Measurements from ENCODE around the gene NUCB1.

Gene NUCB1

GRCh38 chr19:48935864-48936263 lies 35.8 kb downstream of the NUCB1 start:
- no peak for DNase-seq (ENCODE audit: low read depth)

- DNase-seq (ENCODE audit: low read depth), result no peak
Observed at GRCh38 chr19:48938256-48938655, 38.1 kb downstream of the NUCB1 start.

GRCh38 chr19:48940902-48941301 lies 40.8 kb downstream of the NUCB1 start:
- DNase-seq (ENCODE audit: low read depth), result no peak

GRCh38 chr19:48943081-48943480 lies 43.0 kb downstream of the NUCB1 start:
- DNase-seq (ENCODE audit: low read depth), result no peak

- no peak for DNase-seq (ENCODE audit: low read depth)
Observed at GRCh38 chr19:48945415-48945814, 45.3 kb downstream of the NUCB1 start.

GRCh38 chr19:48945817-48946216 lies 45.7 kb downstream of the NUCB1 start:
- no peak for DNase-seq (ENCODE audit: low read depth)

GRCh38 chr19:48946463-48947257 lies 46.5 kb downstream of the NUCB1 start:
- DNase-seq (ENCODE audit: low read depth), result no peak

GRCh38 chr19:48947258-48947542 lies 47.1 kb downstream of the NUCB1 start:
- DNase-seq (ENCODE audit: low read depth), result no peak

GRCh38 chr19:48950159-48950558 lies 50.0 kb downstream of the NUCB1 start:
- no peak for DNase-seq (ENCODE audit: low read depth)

- no peak for DNase-seq (ENCODE audit: low read depth)
Observed at GRCh38 chr19:48950830-48951519, 50.9 kb downstream of the NUCB1 start.

- no peak for DNase-seq (ENCODE audit: low read depth)
Observed at GRCh38 chr19:48953141-48953540, 53.0 kb downstream of the NUCB1 start.

- no peak for DNase-seq (ENCODE audit: low read depth)
Observed at GRCh38 chr19:48953990-48954594, 54.0 kb downstream of the NUCB1 start.

GRCh38 chr19:48954595-48955307 lies 54.6 kb downstream of the NUCB1 start, which contains the start of gene BAX:
TSS of gene BAX (plus strand) at chr19:48954875. CDS start at chr19:48954929, 54 bp downstream.
- DNase-seq (ENCODE audit: low read depth), result peak; percentile 76

- DNase-seq (ENCODE audit: low read depth), result no peak
Observed at GRCh38 chr19:48955308-48955958, 55.3 kb downstream of the NUCB1 start.

GRCh38 chr19:48958006-48958405 lies 57.9 kb downstream of the NUCB1 start:
- no peak for DNase-seq (ENCODE audit: low read depth)

- no peak for DNase-seq (ENCODE audit: low read depth)
Observed at GRCh38 chr19:48959341-48960239, 59.5 kb downstream of the NUCB1 start.

- no peak for DNase-seq (ENCODE audit: low read depth)
Observed at GRCh38 chr19:48961051-48961649, 61.0 kb downstream of the NUCB1 start.

- no peak for DNase-seq (ENCODE audit: low read depth)
Observed at GRCh38 chr19:48961673-48962028, 61.5 kb downstream of the NUCB1 start.

- no peak for DNase-seq (ENCODE audit: low read depth)
Observed at GRCh38 chr19:48962029-48962848, 62.1 kb downstream of the NUCB1 start.

- DNase-seq (ENCODE audit: low read depth), result no peak
Observed at GRCh38 chr19:48962849-48963165, 62.7 kb downstream of the NUCB1 start.

Data from activated T-helper 1 cell treated with Interleukin-2 at 50 U/mL for 16 hours (primary cell).